Left lobe of liver (tissue), 2 donors: ENCODE results near the gene HDAC10. TPM values are rescaled to one million over a fixed set of nuclear protein-coding genes. Genes with fewer than 3 reads are reported as not detected.

ENCODE experiments used
- ATAC-seq: fragments of 200-7000 bp; cut with Tn5 transposase; one replicate; pipeline ENCODE4 v1.9.1; 2020; ENCODE audit warnings: mild to moderate bottlenecking, moderate library complexity
- DNase-seq: peaks from one replicate; pipeline ENCODE4 v3.0.0-alpha.2; 2020; ENCODE audit warnings: low spot score
- total RNA-seq: library from RNA; stranded (reverse); gene quantifications from one replicate; pipeline ENCODE4 v1.2.1, GENCODE V29; 2021
- donor health status: DM: no; HTN: no; CAD: no; lungs with moderate emphysema.
- donor health status: DM: no; HTN: yes; CAD: no.

HDAC10 gene
- total RNA-seq, 1 donor from 2014 or later: 33.3 TPM

DNA sequence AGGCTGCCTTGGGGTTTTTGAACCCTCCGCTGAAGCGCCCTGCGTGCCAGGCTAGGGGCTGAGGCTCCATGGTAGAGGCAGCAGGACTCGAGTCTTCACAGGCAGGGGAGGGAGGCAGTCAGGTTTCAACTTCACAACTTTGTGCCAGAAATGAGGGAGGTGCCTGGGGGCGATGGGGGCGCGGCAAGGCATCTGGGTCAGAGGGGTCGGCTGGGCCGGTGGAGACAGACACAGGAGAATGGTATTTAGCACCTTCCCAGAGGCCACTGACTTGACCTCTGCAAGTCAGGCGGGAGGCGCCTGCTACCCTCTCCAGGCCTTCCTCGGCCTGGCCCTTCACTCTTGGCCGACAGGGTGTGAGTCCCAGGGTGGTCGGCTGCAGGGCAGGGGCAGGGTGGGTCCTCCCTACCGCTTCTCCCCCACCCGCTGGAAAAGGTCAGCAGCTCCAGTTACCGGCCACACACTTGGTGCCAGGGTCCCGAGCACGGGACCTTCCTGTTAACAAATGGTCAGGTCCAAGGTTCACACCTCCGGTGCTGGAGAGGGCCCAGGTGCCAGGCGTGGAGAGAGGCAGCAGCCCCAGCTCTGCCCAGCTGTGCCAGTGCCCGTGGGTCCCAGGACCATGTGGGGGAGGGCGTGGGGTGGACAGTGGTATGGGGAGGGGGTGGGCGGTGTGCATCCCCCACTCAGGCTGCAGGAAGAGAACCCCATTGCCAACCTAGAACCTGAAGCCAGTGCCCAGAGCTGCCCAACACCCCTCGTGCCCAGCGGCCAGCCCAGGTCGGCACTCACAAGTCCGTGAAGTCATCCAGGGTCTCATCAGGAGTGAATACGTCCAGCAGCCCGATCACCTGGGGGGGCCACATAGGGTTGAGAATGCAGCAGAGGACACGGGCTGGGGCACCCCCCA is 6.6 kb upstream of the HDAC10 start:
- peak; percentile 91 for DNase-seq
- peak; percentile 76 for ATAC-seq

GRCh38 chr22:50257041-50257440 is 6.0 kb upstream of the HDAC10 start:
- ATAC-seq: no peak
- no peak for DNase-seq

DNA sequence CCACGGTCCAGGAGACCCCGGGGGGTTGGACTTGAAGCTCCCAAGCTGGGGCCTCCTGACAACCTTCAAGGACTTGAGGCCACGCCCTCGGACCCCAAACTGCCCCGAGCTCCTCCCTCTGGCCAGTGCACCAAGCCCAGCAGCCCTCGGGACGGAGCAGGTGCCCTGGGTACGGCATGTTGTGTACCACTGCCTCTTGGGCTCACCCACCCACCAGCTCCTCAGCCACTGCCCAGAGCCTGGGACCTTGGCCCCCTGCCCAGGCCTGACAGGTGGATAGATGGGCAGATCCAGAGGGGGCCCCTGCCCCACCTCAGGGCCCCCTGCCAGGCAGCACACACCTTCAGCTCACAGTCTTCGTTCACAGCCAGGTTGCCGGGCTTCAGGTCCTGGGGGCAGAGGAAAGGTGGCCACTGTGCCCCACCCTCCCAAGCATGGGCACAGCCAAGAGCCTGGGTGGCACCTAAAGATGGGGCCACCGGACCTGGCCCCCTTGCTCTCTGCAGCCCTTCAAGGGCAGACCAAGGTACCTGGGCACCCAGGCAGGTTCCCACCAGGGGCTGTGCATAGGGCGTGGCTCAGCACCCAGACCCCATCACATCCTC is 5.3 kb upstream of the HDAC10 start:
- ATAC-seq: no peak
- no peak for DNase-seq

GRCh38 chr22:50255607-50256006 is 4.5 kb upstream of the HDAC10 start:
- no peak for ATAC-seq
- no peak for DNase-seq

DNA sequence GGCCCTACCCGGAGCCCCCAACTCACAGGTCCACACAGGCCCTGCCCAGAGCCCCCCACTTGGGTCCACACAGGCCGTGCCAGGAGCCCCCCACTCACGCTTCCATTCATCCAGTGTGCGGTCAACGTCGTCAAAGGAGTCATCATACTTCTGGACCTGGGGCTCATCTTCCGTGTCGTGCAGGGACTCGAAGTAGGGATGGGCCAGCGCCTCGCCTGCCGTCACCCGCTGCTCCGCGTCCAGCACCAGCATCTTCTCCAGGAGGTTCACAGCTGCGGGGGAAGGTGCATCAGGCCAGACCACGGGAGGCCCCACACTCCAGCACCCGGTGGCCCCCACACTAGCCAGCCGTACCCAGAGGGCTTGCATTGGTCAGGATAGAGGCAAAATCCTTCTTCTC is 4.0 kb upstream of the HDAC10 start:
- ATAC-seq (no peak), DNase-seq (no peak)

DNA sequence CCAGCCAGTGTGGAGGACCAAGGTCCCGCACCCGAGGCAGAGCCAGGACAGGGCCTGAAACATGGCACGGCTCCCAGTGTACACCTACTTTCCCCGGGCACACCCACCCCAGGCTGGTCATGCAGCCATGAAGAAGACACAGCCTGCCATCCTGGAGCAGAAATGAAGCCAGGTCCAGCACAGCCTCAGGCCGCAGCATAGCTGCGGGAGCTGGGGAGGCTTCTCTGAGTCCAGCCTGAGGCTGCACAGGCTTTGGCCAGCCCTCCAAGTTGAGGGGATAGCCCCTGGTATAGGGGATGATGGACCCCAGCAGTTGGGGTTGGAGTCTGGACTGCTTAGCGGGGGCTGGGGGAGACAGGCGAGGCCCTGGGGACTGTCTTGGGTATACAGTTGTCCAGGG is 2.9 kb upstream of the HDAC10 start:
- no peak for DNase-seq
- no peak for ATAC-seq

DNA sequence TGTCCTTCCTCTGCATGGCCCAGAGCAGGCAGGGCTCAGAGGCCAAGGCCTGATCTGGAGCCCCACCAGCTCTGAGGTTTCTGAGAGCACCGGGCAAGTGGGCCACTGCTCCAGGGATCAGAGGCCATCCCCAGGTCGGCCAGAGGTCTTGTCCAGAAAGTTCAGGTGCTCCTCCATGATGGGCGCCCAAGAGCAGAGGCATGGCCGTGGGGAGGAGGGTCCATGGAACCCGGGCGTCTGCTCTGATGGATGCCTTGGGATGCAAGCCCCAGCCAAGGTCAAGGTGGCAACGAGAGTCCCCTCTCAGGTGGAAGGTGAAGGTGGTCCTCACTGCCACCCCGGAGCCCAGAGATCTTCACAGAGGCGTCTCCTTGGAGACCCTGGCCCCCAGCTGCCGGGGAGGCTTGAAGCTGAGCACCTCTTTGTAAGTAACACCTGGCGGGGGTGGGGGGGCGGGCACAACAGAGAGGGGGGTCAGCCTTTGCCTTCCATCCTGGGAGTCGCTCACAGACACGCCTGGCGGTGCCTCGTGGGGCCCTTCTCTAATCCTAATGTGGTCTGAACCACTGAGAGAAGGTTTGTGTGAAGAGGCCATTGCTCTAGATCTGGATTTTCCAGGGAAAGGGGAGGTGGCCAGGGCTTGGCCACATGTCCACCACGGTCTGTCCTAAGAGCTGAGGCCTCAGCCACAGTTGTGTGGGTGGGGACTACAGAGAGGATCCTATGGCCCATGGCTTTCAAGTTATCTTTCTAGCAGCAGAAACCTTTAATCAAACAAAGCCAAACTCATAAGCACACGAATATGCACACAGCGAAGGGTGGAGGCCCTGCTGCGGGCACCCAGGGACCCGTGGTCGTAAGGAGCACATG is 2.2 kb upstream of the HDAC10 start:
- no peak for DNase-seq
- ATAC-seq: no peak

DNA sequence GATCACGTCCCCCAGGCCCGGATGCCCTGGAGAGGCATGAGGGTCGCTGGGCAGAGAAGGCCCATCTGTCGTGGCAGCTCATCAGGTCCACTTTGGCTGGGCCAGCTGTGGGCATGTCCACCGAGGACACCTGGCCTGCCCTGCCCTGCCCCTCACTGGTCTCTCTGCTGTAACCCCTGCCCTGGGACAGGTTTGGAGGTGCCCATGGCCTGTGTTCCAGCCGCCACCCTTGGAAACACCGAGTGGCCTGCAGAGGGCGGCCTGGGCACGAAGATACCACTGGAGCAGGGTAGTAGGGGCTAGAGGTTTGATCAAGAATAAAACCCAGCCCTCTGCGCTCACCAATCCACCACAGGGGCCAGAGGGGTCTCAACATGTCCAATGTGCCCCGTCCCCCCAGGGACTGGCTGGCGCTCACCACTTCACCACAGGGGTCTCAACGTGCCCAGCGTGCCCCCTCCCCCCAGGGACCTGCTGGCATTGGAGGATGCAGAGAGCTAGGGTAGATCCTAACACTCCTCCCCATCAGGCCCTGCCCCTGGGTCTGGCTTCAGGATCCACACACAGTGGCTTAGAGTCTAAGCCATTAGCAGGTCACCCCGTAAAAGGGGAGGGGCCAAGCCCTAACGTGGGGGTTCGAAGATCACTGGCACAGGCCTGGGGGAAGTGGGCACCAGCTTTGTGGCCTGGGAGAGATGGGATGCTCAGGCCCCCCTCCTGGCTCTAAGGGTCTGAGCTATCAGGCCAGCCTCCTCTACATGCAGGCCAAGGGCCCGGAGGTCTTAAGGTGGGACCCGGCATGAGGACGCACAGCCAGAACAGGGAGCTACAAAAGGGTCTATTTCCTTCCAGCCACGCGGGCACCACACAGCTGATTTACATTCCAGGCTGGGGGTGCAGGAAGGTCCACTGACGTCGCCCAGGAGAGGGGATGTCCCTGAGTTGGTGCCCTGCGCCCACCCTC is 1.3 kb upstream of the HDAC10 start:
- ATAC-seq (peak; percentile 73), DNase-seq (peak; percentile 79)

DNA sequence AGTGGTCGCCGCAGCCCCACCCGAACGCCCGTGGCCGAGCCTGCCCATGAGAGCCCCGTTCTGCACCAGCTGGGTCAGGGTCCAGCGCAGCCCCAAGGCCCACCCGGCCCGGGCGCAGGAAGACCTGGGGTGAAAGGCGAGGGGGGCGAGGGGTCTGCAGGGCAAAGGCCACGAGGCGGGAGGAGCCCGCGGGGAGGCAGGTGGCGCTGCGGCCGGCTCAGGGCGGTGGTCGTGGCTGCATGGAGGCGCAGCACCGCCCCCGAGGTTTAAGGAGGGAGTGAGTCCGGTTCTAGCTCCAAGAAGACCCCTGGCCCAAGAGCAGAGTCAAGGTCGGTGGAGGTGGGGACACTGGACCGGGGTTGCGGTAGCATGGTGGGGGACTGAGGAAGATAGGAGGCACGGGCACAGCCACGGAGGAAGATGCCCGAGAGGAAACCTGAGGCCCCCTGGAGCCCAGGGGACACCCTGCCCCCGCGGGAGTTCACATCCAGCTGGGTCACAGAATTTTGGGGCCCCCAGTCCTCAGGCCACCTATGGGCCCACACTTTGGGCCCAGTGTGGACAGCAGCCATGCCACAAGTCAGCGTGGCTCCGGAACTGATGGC is 514 bp upstream of the HDAC10 start:
- ATAC-seq: peak; percentile 4

GRCh38 chr22:50250249-50250554 is 863 bp downstream of the HDAC10 start:
- DNase-seq: no peak
- ATAC-seq: no peak

More for the DNA sequence above, 514 bp upstream of the HDAC10 start:
- DNase-seq: no peak

GRCh38 chr22:50249341-50250248 is 1.5 kb downstream of the HDAC10 start:
- no peak for ATAC-seq
- no peak for DNase-seq

GRCh38 chr22:50248196-50249081 is 2.6 kb downstream of the HDAC10 start:
- DNase-seq: no peak
- ATAC-seq: no peak

- DNase-seq (no peak), ATAC-seq (no peak)
Observed at GRCh38 chr22:50247748-50248147, 3.3 kb downstream of the HDAC10 start.

GRCh38 chr22:50246242-50247175 is 4.6 kb downstream of the HDAC10 start:
- DNase-seq: no peak

GRCh38 chr22:50245214-50246072 is 5.6 kb downstream of the HDAC10 start:
- no peak for DNase-seq
- ATAC-seq: peak; percentile 49

More at GRCh38 chr22:50246242-50247175, 4.6 kb downstream of the HDAC10 start:
- ATAC-seq: no peak
